Esophagus muscularis mucosa (tissue), 4 donors: ENCODE results near the gene ZNRF4. TPM values are rescaled to one million over a fixed set of nuclear protein-coding genes. Genes with fewer than 3 reads are reported as not detected.

ENCODE experiments used
- DNase-seq: peaks from one replicate; pipeline ENCODE4 v3.0.0-alpha.2; 2017; ENCODE audit errors: extremely low spot score
- H3K27ac ChIP-seq, 4 donors: fragments of 200-600 bp; sonication (generic); replicated peaks in 1 of 4; 1 replicate in 3 of 4; 2 replicates in 1 of 4; pipeline ENCODE4 v1.5.1; 2016 to 2019; ENCODE audit warnings: mild to moderate bottlenecking in 1 of 4
- H3K27me3 ChIP-seq, 4 donors: fragments of 200-600 bp; sonication (generic); one replicate each; pipeline versions ENCODE4 v1.5.1 to v1.6.0; 2016 to 2019
- H3K36me3 ChIP-seq, 4 donors: fragments of 200-600 bp; sonication (generic); one replicate each; pipeline ENCODE4 v1.5.1; 2016 to 2019
- H3K4me1 ChIP-seq, 4 donors: fragments of 200-600 bp; sonication (generic); one replicate each; pipeline ENCODE4 v1.5.1; 2016 to 2019
- H3K4me3 ChIP-seq, 4 donors: fragments of 200-600 bp; sonication (generic); 1 replicate in 2 of 4; 2 replicates in 2 of 4; pipeline ENCODE4 v1.5.1; 2016 to 2019; ENCODE audit warnings: mild to moderate bottlenecking in 4 of 4, moderate library complexity in 1 of 4
- H3K9me3 ChIP-seq, 4 donors: fragments of 200-600 bp; sonication (generic); 1 replicate in 3 of 4; 2 replicates in 1 of 4; pipeline ENCODE4 v1.5.1; 2016 to 2019
- CTCF ChIP-seq, 3 experiments: fragments of 200-600 bp in 2 of 3; fragments of 450-650 bp in 1 of 3; sonication (generic) in 2 of 3; IDR thresholded peaks; one replicate each; pipeline ENCODE4 v1.5.1; 2017 to 2019; ENCODE audit warnings: antibody characterized with exemption in 3 of 3, mild to moderate bottlenecking in 2 of 3, moderate library complexity in 1 of 3
- EP300 ChIP-seq: sonication (generic); formaldehyde crosslinking; IDR thresholded peaks from one replicate; pipeline ENCODE4 v1.6.1; 2017; ENCODE audit warnings: antibody characterized with exemption
- POLR2A ChIP-seq: fragments of 450-650 bp; IDR thresholded peaks from one replicate; pipeline ENCODE4 v1.6.1; 2017; ENCODE audit warnings: antibody characterized with exemption, moderate library complexity, mild to moderate bottlenecking, low read depth
- POLR2AphosphoS5 ChIP-seq, 2 donors: sonication (generic); formaldehyde crosslinking; IDR thresholded peaks; one replicate each; pipeline ENCODE4 v1.6.1; 2017; ENCODE audit warnings: antibody characterized with exemption in 2 of 2
- WGBS: methylation state at CpG from one replicate; pipeline ENCODE4 v1.1.5; 2018; 5-methylcytosine and 5-hydroxymethylcytosine counted together
- intact Hi-C: fragments of 100-400 bp; cut with DNase I; formaldehyde crosslinking; loops from one replicate; pipeline ENCODE4 v1.15.1; 2023
- total RNA-seq, 4 donors: library from RNA; depleted of rRNA; stranded (reverse); fragments of >200 nt; gene quantifications; one replicate each; pipeline versions ENCODE4 v1.1.0 to v1.2.1, GENCODE V29; 2016

Gene ZNRF4
- total RNA-seq, 4 donors from 2014 or later = not detected

GRCh38 chr19:5503598-5503997 is 48.4 kb downstream of the ZNRF4 start:
- DNase-seq = no peak
- no peak for TF ChIP-seq EP300
- WGBS = 61% methylated on average over 1 of the region's 1 CpG

GRCh38 chr19:5504114-5504513 is 48.9 kb downstream of the ZNRF4 start:
- Histone ChIP-seq H3K27me3 (peaks cover 0 to 1% (median 0%) of the 10 kb centered on the region in 4 donors), H3K27ac (no peak overlapping the region), H3K4me1 (no peaks in the 10 kb centered on the region), H3K4me3 (no peak overlapping the region), H3K9me3 (peaks cover 0 to 43% (median 28%) of the 10 kb centered on the region in 4 donors), H3K36me3 (no peaks in the 10 kb centered on the region)
- TF ChIP-seq POLR2A = no peak
- no peak for TF ChIP-seq POLR2AphosphoS5 (IDR thresholded peaks at IDR 0.05)
- TF ChIP-seq EP300 = no peak
- TF ChIP-seq CTCF (IDR thresholded peaks at IDR 0.05) = no peak
- DNase-seq = no peak
- intact Hi-C loops = no loop called here
- 67% methylated on average over 2 of the region's 2 CpGs for WGBS

More at GRCh38 chr19:5503598-5503997, 48.4 kb downstream of the ZNRF4 start:
- no peak overlapping the region for H3K4me3 ChIP-seq
- peaks cover 0 to 5% (median 0%) of the 10 kb centered on the region in 4 donors for H3K27me3 ChIP-seq
- peaks cover 0 to 43% (median 28%) of the 10 kb centered on the region in 4 donors for H3K9me3 ChIP-seq
- no peaks in the 10 kb centered on the region for H3K36me3 ChIP-seq
- H3K27ac ChIP-seq = no peak overlapping the region
- no peaks in the 10 kb centered on the region for H3K4me1 ChIP-seq
- intact Hi-C loops = no loop called here

Other genes starting within 250 kb of the ZNRF4 start
- gene PTPRS, start 114.6 kb upstream of the ZNRF4 start, total RNA-seq = 100 to 1,000 TPM; 140 to 311 (median 224) TPM
- 1 to 10 TPM in 1 of 4 donors, under 1 TPM in 2, not detected in 1; 0.17 to 2.9 (median 0.33) TPM for gene TINCR, start 112.5 kb downstream of the ZNRF4 start, total RNA-seq
- 10 to 100 TPM; 31.1 to 57.8 (median 42.7) TPM for gene SAFB2, start 167.4 kb downstream of the ZNRF4 start, total RNA-seq
- 10 to 100 TPM; 48.4 to 96.2 (median 75.7) TPM for gene SAFB, start 167.7 kb downstream of the ZNRF4 start, total RNA-seq
- 10 to 100 TPM; 46.4 to 70.0 (median 59.3) TPM for gene MICOS13, start 225.1 kb downstream of the ZNRF4 start, total RNA-seq
- gene HSD11B1L, start 225.6 kb downstream of the ZNRF4 start, total RNA-seq = 10 to 100 TPM; 15.0 to 21.8 (median 17.8) TPM
- 100 to 1,000 TPM; 461 to 719 (median 614) TPM for gene RPL36, start 234.9 kb downstream of the ZNRF4 start, total RNA-seq